A549 treated with AZD9567 at 1 μM for 4 hours (cell line): ENCODE measurements around the gene EAF1. TPM values are rescaled to one million over a fixed set of nuclear protein-coding genes. Genes with fewer than 3 reads are reported as not detected.

Source experiments
- total RNA-seq: library from RNA; stranded (reverse); fragments of 200-300 nt; extraction: Qiagen RNA extraction; gene quantifications from 5 replicates; pipeline ENCODE4 v1.2.3, GENCODE V29; 2022; ENCODE audit not compliant: insufficient read depth

The EAF1 gene
- total RNA-seq, result 14.4 to 18.3 TPM (median 15.9 TPM) in 5 replicates

DNA sequence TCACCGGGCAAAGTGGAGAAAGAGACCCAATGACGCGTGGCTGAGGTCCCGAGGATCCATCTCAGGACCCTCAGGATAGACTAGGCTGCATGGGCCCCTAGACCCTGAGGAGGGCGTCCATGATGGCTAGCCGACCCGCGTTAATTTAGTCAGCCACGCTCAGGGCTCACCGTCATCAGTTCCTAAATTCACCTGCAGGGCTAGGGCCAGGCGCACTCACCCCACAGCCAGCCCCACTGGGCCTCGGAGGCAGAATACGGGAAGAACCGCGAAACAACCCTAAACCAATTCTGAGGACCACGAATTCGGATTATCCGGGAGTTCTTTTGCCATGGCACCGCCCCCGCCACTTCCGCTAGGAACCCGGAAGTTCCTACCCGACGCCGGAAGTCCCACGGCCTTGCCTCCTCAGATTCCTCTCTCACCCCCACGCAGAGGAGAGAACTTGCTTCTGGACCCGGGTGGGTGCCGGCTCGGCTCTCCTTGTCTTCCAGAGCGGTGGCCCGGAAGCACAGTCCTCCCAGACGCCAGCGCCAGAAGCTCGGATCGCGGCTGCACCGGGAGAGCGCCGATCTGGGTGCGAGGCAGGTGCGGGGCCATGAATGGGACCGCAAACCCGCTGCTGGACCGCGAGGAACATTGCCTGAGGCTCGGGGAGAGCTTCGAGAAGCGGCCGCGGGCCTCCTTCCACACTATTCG, at the start of gene EAF1, which contains the start of gene METTL6:
EAF1 (plus strand) TSS at position 417 of the 699 bp plus-strand sequence; CDS start at position 599, 182 bp downstream.
METTL6 (minus strand) TSS at position 363 of the 699 bp plus-strand sequence. CDS start 1,033 bp downstream, outside the sequence.

Other genes starting within 250 kb of the EAF1 start
- gene CAPN7, start 221.4 kb upstream of the EAF1 start, total RNA-seq, result 22.2 to 39.6 TPM (median 25.9 TPM) in 5 replicates
- 17.7 to 18.8 TPM (median 17.8 TPM) in 5 replicates for gene SH3BP5, start 95.0 kb upstream of the EAF1 start, total RNA-seq
- gene METTL6, start 54 bp upstream of the EAF1 start, total RNA-seq, result 23.1 to 28.3 TPM (median 27.2 TPM) in 5 replicates
- gene COLQ, start 94.1 kb downstream of the EAF1 start, total RNA-seq, result 0.21 to 0.58 TPM (median 0.39 TPM) in 4 of 5 replicates, not detected in the other
- gene HACL1, start 174.0 kb downstream of the EAF1 start, total RNA-seq, result 22.3 to 31.1 TPM (median 23.3 TPM) in 5 replicates
- 14.0 to 18.3 TPM (median 16.3 TPM) in 5 replicates for gene BTD, start 174.1 kb downstream of the EAF1 start, total RNA-seq